Activated T-helper 9 cell treated with anti-CD3 and anti-CD28 coated beads, Interleukin-2, amount 50 U/mL, for 16 hours (primary cell): Measurements from ENCODE around the gene TTC39C.
"Not testable (repeated sequence)": the region's sequence is repeated elsewhere in the genome, so short reads cannot be mapped to it uniquely, and the experiment has no call there.

Source experiments
- DNase-seq: peaks from one replicate; pipeline ENCODE4 v3.0.0-alpha.2; 2020; ENCODE audit warnings: low read depth

The TTC39C gene

DNA sequence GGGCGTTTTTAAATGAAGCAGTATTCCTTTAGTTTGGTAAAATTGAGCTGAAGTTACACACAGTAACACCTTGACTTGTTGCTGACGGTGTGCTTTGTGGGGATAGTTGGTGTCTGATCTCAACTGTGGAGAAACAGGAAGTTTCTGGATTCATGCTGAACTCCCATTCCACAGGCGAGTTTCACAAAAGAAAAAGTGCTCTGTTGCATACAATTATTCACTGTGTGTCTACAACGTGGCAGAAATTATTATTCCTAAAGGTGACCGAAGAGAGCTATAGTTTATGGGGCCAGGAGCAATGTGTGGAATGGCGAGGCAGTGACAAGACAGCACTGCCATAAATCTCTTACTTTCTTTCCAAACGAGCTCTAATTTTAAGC lies 123.8 kb downstream of the TTC39C start:
- DNase-seq, result no peak

DNA sequence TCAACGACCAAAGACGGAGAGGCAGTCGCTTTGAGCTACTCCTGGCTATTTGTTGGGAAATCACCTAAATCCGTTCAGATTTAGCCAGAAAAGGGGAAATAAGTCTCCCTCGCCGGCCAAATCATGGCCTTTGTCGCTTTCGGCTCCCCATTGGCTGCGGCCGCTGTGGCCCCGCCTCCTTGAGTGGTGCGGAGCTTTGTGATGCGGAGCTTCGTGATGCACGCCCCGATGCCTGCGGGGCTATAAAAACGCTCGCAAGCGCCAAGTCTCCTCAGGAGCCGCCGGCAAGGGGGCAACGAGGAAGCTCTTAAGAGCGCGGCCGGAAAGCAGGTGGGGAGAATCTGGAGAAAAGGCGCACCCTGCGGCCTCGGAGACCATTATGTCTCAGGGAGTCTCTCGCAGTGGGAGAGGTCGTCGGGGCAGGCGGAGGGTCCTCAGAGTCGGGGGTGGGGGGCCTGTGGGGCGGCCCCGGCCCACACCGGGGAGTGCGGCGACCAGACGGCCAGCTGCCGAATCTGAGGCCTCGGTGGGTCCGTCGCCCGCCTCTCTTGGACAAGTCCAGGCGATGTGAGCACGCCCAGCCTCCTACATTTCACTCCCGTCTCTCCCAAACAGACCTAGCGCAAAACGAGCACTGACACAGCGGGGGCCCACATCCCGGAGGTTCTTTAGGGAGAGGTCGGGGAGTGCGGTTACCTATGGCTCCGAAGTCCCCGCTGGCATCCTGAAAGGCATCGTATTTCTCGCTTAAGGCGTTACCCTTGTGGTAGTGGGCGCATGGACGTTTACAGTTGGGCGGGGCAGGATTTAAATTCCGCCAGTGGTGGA lies 124.4 kb downstream of the TTC39C start, which contains the start of gene CABYR:
Gene CABYR (plus strand): TSS at position 274 of the 828 bp plus-strand sequence. CDS start 4,053 bp downstream, outside the sequence.
- peak; percentile 63 for DNase-seq

DNA sequence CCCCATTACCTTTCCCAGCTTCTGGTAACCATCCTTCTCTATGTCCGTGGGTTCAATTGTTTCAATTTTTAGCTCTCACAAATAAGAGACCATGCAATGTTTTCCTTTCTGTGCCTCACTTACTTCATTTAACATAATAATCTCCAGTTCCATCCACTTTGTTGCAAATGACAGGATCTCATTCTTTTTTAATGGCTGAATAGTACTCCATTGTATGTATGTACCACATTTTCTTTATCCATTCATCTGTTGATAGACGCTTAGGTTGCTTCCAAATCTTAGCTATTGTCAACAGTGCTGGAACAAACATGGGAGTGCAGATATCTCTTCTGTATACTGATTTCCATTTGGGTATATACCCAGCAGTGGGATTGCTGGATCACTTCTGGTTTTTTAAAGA lies 126.1 kb downstream of the TTC39C start:
- no peak for DNase-seq

DNA sequence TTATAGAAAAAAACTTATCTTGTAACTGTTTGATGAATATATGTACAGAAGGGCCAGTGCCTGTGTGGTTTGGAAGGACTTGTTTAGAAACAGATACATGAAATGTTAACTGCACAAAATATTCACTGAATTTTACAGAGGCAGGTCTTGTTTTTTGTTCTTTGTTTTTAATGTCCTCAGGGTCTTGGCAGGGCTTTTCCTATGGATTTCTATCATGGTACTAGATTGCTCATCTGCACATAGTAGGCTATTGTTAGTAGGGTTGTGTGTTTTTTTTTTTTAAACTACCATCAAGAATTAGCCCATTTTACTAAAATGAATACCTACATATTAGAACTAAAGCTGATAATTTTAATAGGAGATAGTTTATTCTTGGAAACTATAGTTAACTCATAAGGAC lies 127.8 kb downstream of the TTC39C start:
- no peak for DNase-seq

DNA sequence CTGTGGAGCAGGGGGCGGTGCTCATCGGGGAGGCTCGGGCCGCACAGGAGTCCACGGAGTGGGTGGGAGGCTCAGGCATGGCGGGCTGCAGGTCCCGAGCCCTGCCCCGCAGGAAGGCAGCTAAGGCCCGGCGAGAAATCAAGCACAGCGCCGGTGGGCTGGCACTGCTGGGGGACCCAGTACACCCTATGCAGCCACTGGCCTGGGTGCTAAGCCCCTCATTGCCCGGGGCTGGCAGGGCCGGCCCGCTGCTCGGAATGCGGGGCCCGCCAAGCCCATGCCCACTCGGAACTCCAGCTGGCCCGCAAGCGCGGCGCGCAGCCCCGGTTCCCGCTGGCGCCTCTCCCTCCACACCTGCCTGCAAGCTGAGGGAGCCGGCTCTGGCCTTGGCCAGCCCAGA lies 135.0 kb downstream of the TTC39C start:
- DNase-seq, result not testable (repeated sequence)

DNA sequence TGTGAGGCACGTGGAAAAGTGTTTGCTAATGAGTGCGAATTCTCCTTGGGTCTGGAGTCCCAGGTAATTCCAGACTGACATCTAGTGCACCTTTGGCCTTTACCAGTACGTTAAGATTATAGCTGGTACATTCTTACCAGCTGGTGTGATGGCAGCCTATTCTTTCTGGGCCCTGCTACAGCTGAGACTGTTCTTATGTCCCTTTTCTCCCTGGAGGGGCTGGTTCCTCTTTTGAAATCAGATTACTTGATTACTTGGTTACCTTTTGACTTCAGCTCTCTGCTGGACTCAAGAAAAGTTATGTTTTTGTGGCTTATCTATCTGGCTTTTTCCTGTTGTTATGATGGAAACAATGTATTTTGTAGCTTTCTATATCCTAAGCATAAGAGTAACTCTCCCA lies 138.8 kb downstream of the TTC39C start:
- DNase-seq, result no peak

DNA sequence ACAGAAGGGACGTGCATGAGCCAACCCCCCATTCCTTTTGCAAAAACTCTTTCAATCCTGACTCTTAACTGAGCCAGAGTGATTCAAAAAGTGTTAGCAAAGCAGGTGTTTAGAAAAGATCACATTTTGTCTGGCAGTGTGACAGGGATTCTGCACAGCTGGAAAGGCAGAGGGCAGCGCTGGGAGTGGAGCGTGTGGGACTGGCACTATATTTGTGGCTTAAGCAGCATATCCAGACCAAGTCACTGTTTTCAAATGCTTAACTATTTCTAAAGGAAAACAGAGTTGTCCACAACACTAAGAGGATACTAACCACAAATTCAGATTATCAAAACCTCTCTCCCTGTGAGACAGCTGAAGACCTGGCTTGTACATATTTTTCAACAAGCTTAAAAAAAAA lies 143.3 kb downstream of the TTC39C start:
- no peak for DNase-seq

DNA sequence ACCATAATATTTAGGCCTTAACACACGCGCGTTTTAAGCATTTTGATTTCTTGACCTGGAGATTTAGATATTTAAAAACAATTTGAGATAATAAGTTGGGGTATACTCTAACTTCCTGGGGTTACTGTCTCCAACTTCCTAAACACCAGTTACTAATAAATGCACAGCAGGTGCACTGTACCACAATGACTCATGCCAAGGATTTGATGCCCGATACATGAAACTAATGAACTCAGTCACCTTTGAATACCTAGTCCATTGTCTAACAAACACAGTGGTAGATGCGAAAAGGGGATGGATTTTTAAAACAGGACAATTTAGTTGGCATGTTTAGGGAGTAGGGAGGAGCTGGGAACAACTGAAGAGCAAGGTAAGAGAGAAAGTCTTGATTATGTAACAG lies 145.5 kb downstream of the TTC39C start:
- DNase-seq, result no peak

DNA sequence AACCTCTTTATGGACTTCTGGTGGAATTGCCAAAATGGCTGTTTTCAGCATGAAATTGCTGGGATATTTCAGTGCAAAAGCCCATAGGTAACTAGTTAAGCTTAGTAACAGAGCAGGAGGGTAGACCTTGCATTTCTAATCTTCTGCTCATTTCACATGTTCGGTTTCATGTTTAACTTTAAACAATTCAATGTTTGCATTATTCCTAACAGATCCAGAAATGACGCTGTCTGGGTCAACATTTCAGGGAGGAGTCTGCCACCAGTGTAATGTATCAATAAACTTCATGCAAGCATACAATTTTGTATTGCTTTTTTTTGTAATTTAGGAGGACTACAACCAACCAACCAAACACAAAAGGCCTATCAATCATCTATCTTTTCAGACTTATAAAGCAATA lies 146.8 kb downstream of the TTC39C start:
- no peak for DNase-seq

DNA sequence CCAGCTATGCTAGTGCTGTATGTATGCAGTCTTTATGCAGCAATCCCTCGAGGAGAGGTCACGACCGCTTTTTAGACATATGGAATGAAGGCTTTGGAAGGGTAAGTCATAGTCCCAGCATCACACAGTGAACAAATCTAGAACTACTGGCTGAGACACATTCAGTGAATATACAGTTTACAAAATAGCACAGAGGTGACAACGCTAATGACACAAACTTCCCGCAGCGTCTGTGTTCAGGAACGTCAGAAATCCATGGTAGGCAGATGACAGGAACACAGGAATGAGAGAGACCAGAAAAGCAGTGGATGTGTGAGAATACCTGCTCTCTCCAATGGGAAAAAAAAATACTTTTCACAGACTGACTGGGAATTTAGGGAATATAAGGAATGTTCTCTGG lies 153.9 kb downstream of the TTC39C start:
- no peak for DNase-seq

DNA sequence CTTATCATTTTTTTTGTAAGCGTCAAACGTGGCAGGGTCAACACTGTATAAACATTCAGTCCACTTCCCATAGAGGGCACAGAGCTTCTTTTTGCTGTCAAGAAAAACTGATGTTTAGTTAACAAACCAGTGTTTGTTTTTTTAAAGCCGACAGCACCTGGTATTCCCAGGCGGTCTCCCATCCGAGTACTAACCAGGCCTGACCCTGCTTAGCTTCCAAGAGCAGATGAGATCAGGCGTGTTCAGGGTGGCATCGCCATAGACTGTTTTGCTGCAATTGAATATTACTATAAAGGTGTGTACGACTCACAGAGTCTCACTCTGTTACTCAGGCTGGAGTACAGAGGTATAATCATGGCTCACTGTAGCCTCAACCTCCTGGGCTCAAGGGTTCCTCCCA lies 155.8 kb downstream of the TTC39C start:
- DNase-seq, result no peak

DNA sequence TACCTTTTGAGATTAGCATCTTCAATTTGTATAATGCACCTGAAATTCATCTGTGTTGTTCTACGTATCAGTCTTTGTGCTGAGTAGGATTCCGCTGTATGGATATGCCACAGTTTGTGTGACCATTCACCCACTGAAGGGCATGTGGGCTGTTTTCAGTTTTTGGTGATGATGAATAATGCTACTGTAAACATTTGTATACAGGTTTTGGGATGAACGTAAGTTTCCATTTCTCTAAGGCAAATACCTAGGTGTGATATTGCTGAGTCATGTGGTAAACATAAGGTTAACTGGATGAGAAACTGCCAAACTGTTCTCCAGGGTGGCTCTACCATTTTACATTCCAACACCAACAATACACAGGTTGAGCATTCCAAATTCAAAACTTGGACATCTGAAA lies 159.4 kb downstream of the TTC39C start:
- no peak for DNase-seq

DNA sequence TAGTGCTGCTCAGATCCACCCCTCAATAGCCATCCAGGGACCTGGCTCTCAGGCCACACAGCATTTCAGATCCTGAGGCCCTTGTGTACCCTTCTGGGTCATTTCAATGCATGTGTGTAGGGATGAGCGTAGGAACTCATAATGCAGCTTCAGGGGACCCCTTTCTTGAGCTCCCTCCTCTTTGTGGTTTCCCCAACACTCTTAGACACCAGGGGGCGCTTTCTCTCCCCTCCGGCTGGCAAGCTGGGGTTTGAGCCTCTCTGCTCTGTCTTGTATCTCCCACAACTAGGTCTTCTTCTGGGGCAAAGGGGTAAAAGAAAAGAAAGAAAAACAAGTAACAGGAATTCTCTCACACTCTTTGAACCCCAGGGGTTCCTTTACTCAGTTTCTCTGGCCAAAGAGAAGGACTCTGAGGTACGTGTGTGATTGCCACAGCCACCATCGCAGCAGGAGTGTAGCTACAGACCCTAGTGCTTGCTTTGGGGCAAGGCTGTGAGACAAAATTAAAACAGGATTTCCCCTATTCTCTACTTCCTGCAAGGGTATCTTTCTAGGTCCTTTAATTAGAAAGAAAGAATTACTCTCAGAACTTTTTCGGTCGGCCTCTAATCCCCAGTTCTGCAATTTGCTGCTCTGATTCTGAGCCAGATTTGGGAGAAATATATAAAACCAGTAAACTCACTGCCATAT lies 162.3 kb downstream of the TTC39C start:
- no peak for DNase-seq

DNA sequence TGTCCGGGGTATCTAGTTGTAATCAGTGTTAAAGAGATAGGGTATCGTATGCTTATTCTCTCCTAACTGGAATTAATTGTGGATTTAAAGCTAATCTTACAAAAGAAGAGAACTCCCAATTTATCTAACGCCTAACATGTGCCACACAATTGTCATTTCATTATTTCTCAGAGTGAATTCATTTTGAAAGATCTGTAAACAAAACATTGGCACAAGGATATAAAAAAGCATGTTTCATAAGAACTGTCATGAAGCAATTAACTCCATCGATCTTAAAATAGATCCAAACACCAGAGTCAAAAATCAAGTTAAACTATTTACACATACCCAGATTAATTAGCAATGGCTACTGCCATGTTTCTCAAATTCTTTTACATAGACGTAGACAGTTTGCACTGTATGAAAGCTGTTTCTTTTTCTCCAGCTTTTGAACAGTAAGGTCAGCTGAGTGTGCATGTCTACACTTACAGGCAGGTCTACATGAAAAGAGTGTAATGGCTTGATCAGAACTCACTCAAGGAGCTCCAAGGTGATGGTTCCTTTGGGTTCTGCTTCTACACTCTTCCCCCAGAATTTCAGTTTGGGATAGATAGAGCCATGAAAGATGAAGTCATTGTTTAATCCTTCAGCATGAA lies 163.1 kb downstream of the TTC39C start:
- DNase-seq, result no peak

DNA sequence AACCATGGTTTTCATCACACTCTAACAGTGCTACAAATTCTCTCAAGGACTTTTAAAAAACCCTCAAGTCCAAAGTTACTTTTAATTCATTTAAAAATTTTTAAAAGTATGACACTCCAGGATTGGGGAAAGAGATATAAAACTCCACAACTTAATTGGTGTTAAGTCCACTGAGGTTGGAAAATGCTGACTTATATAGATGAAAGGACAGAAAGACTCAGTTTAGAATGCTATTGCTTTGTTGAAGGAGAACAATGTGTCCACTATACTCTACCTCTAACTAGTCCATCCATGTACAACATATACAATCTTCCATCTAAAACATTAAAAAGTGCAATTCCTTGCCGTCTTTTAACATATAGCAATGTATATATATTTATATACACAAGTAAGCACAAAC lies 165.5 kb downstream of the TTC39C start:
- no peak for DNase-seq

DNA sequence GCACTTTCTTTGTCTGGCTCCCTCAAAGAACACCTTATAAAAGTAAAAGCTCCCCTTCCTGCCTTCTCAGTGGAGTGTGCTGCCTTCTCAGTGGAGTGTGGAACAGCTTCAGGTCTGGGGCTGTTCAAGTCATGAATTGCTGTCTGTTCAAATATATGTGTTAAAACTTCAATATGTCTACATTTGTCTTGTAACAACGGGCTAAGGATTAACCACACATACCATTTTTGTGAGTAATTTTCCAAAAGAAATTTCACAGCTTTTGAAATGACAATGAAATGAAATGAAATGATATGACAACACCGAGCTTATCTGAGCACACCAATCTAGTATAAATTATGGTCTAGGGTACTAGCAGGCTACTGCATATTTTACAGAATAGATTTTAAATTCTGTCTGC lies 167.3 kb downstream of the TTC39C start:
- no peak for DNase-seq
